Adipose tissue (tissue), 3 donors: Measurements from ENCODE around the gene C1QL2. TPM values are rescaled to one million over a fixed set of nuclear protein-coding genes. Genes with fewer than 3 reads are reported as not detected.

Experiments used
- H3K27ac ChIP-seq: one replicate; pipeline ENCODE4 v1.5.1; 2013; ENCODE audit warnings: low read depth, low read length
- WGBS, 3 donors: extraction: QIAGEN DNeasy Blood & Tissue Kit; methylation state at CpG; one replicate each; pipeline ENCODE4 v1.1.7; 2013; 5-methylcytosine and 5-hydroxymethylcytosine counted together
- polyA plus RNA-seq, 3 donors: library from polyadenylated mRNA; stranded (reverse); fragments of 200-250 nt; gene quantifications; one replicate each; pipeline ENCODE4 v1.2.3, GENCODE V29; 2013
- donor health status: healthy with polysubstance abuse.
- donor health status: Bipolar disorder and iron deficiency.
- donor health status: healthy.

The C1QL2 gene
- polyA plus RNA-seq, 3 donors: 0.05 TPM; not detected in 2

- 68 to 83% (median 73%) methylated on average over 7 of the region's 7 CpGs for WGBS, 3 donors
- H3K27ac ChIP-seq: no peak overlapping the region
Observed at GRCh38 chr2:119117408-119117807, 41.1 kb downstream of the C1QL2 start.

GRCh38 chr2:119116411-119117295 is 41.9 kb downstream of the C1QL2 start:
- WGBS, 3 donors: 62 to 72% (median 68%) methylated on average over 10 of the region's 10 CpGs

GRCh38 chr2:119114266-119114665 is 44.3 kb downstream of the C1QL2 start:
- H3K27ac ChIP-seq: no peak overlapping the region
- 86 to 93% (median 91%) methylated on average over 3 of the region's 3 CpGs for WGBS, 3 donors

More at GRCh38 chr2:119116411-119117295, 41.9 kb downstream of the C1QL2 start:
- H3K27ac ChIP-seq: no peak overlapping the region

GRCh38 chr2:119113489-119113770 is 45.1 kb downstream of the C1QL2 start:
- WGBS, 3 donors: 55 to 61% (median 59%) methylated on average over 4 of the region's 4 CpGs
- no peak overlapping the region for H3K27ac ChIP-seq

GRCh38 chr2:119112770-119113488 is 45.6 kb downstream of the C1QL2 start:
- WGBS, 3 donors: 50 to 51% (median 51%) methylated on average over 10 of the region's 10 CpGs
- H3K27ac ChIP-seq: no peak overlapping the region

GRCh38 chr2:119112230-119112629 is 46.3 kb downstream of the C1QL2 start:
- no peak overlapping the region for H3K27ac ChIP-seq
- WGBS, 3 donors: 33 to 77% (median 63%) methylated on average over 3 of the region's 3 CpGs

- H3K27ac ChIP-seq: no peak overlapping the region
- 65 to 83% (median 78%) methylated on average over 8 of the region's 8 CpGs for WGBS, 3 donors
Observed at GRCh38 chr2:119111115-119111975, 47.2 kb downstream of the C1QL2 start.

GRCh38 chr2:119109866-119110265 is 48.7 kb downstream of the C1QL2 start:
- WGBS, 3 donors: 26 to 46% (median 41%) methylated on average over 3 of the region's 3 CpGs
- no peak overlapping the region for H3K27ac ChIP-seq

- no peak overlapping the region for H3K27ac ChIP-seq
- WGBS, 3 donors: 45 to 55% (median 51%) methylated on average over 3 of the region's 3 CpGs
Observed at GRCh38 chr2:119108186-119108585, 50.4 kb downstream of the C1QL2 start.

- WGBS, 3 donors: 33 to 38% (median 33%) methylated on average over 5 of the region's 5 CpGs
- H3K27ac ChIP-seq: no peak overlapping the region
Observed at GRCh38 chr2:119106301-119106897, 52.2 kb downstream of the C1QL2 start.

Other genes starting within 250 kb of the C1QL2 start
- 10 to 100 TPM; 10.1 to 57.9 (median 26.5) TPM for gene MARCO, start 216.6 kb downstream of the C1QL2 start, polyA plus RNA-seq
- gene STEAP3, start 65.1 kb upstream of the C1QL2 start, polyA plus RNA-seq: 10 to 100 TPM in 2 of 3 donors, 1 to 10 TPM in 1; 1.6 to 22.0 (median 14.8) TPM
- gene C2orf76, start 208.1 kb upstream of the C1QL2 start, polyA plus RNA-seq: 10 to 100 TPM; 10.8 to 31.9 (median 19.3) TPM
- gene DBI, start 208.2 kb upstream of the C1QL2 start, polyA plus RNA-seq: 1,000 to 10,000 TPM in 1 of 3 donors, 100 to 1,000 TPM in 2; 207 to 1,132 (median 690) TPM